Epidermal melanocyte (primary cell): ENCODE results near the gene GSTA3.
"Not testable (repeated sequence)": the region's sequence is repeated elsewhere in the genome, so short reads cannot be mapped to it uniquely, and the experiment has no call there.

Experiments
- DNase-seq: peaks from one replicate; pipeline ENCODE4 v3.0.0; 2011; ENCODE audit warnings: low spot score; ENCODE audit not compliant: insufficient read length

Gene GSTA3

GRCh38 chr6:52914516-52914915 is 5.0 kb upstream of the GSTA3 start:
- DNase-seq = no peak

- DNase-seq = no peak
Measured at GRCh38 chr6:52910091-52910490, 593 bp upstream of the GSTA3 start.

- no peak for DNase-seq
Measured at GRCh38 chr6:52909131-52909530, 367 bp downstream of the GSTA3 start.

GRCh38 chr6:52908526-52908925 is 972 bp downstream of the GSTA3 start:
- DNase-seq = no peak

- no peak for DNase-seq
Measured at GRCh38 chr6:52904562-52905279, 4.8 kb downstream of the GSTA3 start.

GRCh38 chr6:52900536-52900935 is 9.0 kb downstream of the GSTA3 start:
- DNase-seq = no peak

- not testable (repeated sequence) for DNase-seq
Measured at GRCh38 chr6:52895790-52896189, 13.7 kb downstream of the GSTA3 start.

- DNase-seq = no peak
Measured at GRCh38 chr6:52894285-52894684, 15.2 kb downstream of the GSTA3 start.

- DNase-seq = no peak
Measured at GRCh38 chr6:52893803-52894202, 15.7 kb downstream of the GSTA3 start.

GRCh38 chr6:52893221-52893620 is 16.3 kb downstream of the GSTA3 start:
- DNase-seq = no peak

GRCh38 chr6:52890018-52890417 is 19.5 kb downstream of the GSTA3 start:
- no peak for DNase-seq

- DNase-seq = no peak
Measured at GRCh38 chr6:52887910-52888524, 21.5 kb downstream of the GSTA3 start.

GRCh38 chr6:52881996-52882841 is 27.3 kb downstream of the GSTA3 start:
- DNase-seq = peak; percentile 76

GRCh38 chr6:52881662-52881995 is 27.9 kb downstream of the GSTA3 start:
- DNase-seq = no peak

GRCh38 chr6:52877786-52878185 is 31.7 kb downstream of the GSTA3 start:
- no peak for DNase-seq

- no peak for DNase-seq
Measured at GRCh38 chr6:52877168-52877567, 32.3 kb downstream of the GSTA3 start.

- DNase-seq = no peak
Measured at GRCh38 chr6:52876056-52876787, 33.3 kb downstream of the GSTA3 start.

GRCh38 chr6:52872031-52872430 is 37.5 kb downstream of the GSTA3 start:
- no peak for DNase-seq

GRCh38 chr6:52871621-52872020 is 37.9 kb downstream of the GSTA3 start:
- DNase-seq = no peak

GRCh38 chr6:52870335-52871091 is 39.0 kb downstream of the GSTA3 start:
- not testable (repeated sequence) for DNase-seq

GRCh38 chr6:52868899-52869298 is 40.6 kb downstream of the GSTA3 start:
- DNase-seq = not testable (repeated sequence)
